ENCODE data around the gene PDE3A.
A peak's percentile ranks its signal among the peaks of the same experiment; 100 is the strongest.
"Not testable (repeated sequence)": the region's sequence is repeated elsewhere in the genome, so short reads cannot be mapped to it uniquely, and the experiment has no call there.

PDE3A gene

DNA sequence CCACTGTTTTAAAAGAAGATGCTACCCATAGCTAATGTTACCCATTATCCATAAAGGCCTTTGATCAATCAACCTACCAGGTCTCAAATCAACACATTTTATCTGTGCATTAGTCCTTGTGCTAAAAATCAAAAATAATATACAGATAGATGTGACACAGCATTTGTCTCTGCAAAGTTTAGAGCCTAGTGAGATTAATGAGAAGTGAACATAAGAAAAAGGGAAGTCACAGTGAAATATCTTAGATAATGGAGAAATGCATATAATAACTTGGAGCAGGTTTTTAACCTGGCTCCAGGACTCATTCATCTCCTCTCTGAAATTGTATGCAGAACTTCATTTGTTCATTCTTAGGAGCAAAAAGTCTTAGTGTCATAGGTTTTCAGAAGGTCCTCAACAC, 7.2 kb downstream of the PDE3A start:
- DNase-seq: no peak

DNA sequence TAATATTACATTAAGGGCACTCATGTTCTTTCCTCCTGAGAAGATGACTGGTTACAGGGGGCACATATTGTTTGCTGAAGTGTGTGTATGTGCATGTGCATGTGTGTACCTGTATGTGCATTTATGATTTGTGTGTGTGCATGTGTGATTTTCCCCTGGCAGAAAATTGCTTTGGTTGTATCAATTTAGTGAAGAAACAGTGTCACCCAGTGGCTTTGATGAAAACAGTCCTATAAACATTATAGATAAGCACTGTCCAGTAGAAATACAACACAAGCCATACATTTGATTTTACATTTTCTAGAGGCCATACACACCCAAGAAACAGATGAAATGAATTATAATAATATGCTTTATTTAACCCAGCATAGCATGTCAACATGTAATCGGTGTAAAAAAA, 8.6 kb downstream of the PDE3A start:
- DNase-seq: no peak

DNA sequence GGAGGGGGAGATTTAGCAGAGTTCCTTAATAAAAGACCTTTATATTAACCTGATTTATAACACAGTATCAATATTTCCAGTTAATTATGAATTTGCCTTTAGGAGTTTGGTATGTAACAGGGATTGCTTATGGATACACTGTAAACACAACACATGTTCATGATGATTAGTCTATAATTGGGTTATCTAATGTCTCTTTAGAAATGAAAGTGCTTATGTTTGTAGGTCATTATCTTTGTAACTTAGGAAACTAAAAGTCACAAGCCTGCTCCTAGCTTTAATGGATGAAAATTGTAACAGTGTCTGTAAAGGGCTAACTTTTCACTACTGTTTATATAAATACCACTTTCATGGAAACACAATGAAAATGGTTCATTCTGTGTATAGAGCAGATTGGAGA, 9.4 kb downstream of the PDE3A start:
- no peak for DNase-seq

- no peak for DNase-seq
Measured at GRCh38 chr12:20382117-20382516, 13.8 kb downstream of the PDE3A start.

- no peak for DNase-seq
Measured at GRCh38 chr12:20383612-20384011, 15.3 kb downstream of the PDE3A start.

GRCh38 chr12:20384836-20385235, 16.5 kb downstream of the PDE3A start:
- not testable (repeated sequence) for DNase-seq

GRCh38 chr12:20390846-20391245, 22.5 kb downstream of the PDE3A start:
- DNase-seq: no peak

DNA sequence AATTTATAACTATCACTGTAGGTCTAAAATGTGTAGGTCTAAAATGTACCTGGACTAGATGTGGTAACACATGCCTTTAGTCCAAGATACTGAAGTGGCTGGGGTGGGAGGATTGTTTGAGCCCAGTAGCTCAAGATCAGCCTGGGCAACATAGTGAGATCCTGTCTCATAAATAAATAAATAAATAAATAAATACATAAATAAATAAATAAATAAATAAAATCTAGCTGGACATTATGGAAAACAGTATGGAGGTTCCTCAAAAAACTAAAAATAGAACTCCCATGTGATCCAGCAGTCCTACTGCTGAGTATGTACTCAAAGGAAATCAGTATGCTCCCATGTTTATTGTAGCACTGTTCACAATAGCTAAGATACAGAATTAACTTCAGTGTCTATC, 24.0 kb downstream of the PDE3A start:
- no peak for DNase-seq

DNA sequence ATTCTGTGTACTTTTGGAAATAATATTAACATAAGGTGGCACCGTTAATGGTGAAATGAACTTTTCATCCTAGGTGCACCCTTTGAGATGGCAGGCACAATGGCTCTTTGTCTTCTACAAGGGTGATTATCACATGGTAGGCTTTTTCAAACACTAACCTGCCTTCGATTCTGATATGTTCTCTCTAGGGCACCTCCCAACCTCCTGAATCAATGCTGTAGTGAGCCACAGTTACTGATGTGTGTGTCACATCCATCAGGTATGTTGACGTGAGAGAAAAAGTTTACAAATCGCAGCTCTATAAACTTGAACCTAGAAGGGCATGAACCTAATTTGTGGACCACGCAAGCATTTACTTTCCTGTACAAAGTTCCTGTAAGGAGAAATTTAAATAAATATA, 25.4 kb downstream of the PDE3A start:
- DNase-seq: no peak

- DNase-seq: no peak
Measured at GRCh38 chr12:20395791-20396550, 27.6 kb downstream of the PDE3A start.

GRCh38 chr12:20398686-20399085, 30.3 kb downstream of the PDE3A start:
- no peak for DNase-seq

- no peak for DNase-seq
Measured at GRCh38 chr12:20400003-20400402, 31.7 kb downstream of the PDE3A start.

DNA sequence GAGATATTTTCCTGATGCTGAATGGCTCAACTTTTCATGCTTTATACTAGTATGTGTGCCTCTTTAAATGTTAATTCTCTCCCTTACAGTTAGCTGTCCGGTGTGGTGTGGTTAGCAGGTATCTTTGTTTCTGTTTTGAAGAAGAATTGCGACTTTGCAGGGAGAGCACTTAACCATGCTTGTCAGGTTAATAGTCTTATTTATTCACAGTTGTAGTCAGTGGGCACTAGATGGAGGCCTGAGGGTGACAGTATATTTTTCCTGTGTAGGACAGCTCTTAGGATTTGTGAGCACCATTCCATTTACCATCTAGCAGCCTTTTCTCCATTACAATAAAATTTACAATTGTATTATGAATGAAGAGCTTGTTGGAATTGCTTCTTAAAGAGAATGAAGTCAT, 34.9 kb downstream of the PDE3A start:
- no peak for DNase-seq

DNA sequence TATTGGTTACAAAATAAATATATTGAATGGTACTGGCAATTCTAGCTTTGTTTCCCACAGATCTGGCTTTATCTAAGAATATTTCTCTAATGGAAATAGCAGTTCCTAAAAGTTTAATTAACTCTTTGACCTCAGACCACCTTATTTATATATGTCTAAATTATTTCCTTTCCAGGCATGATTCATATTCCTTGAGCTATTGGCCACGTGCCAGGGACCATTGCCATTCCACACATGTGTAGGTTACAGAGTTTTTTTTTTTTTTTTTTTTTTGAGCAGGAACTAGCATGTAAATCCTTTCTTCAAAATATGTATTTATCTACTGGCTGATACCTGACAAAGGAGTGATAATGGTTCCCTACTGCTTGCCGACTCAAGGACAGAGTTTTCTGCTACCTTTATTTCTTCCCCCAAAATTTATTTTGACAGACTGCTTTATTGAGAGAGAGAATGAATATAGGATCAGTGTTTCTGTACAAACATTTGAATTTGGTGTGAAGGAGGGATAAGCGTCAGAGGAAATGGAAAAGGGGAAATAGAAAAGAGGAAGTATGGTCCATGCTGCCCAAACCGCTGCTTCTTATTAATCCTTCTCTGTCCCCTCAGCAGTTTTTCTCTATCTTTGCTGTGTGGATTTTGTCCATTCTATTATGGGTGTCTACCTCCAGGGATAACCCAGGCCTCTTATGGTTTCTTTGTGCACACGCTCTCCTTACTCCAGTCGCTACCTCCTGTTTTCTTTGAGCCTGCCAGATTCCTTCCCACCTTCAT, 36.4 kb downstream of the PDE3A start:
- DNase-seq: no peak

GRCh38 chr12:20409607-20410377, 41.5 kb downstream of the PDE3A start:
- DNase-seq: no peak

DNA sequence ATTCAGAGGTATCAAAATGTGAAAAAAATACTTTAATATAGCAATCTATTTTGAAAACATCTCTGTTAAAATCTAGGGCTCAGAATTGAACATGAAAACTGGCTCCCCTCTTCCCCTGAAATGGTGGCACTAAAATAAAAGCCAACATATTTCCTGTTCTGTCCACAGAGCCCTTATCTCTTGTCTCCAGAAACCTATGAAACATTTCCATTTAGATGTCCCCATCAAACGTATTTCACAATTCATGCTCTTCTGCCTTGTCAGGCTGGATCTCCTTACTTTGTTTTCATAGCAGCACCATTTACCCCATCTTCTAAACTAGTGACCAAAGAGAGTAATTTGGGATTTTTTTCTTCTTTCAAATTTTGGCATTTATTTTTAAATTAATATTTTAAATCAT, 42.4 kb downstream of the PDE3A start:
- DNase-seq: no peak

GRCh38 chr12:20411345-20411744, 43.0 kb downstream of the PDE3A start:
- DNase-seq: no peak

- peak; percentile 86 for DNase-seq
Measured at GRCh38 chr12:20415028-20415427, 46.7 kb downstream of the PDE3A start.

GRCh38 chr12:20415641-20416040, 47.3 kb downstream of the PDE3A start:
- DNase-seq: no peak

DNA sequence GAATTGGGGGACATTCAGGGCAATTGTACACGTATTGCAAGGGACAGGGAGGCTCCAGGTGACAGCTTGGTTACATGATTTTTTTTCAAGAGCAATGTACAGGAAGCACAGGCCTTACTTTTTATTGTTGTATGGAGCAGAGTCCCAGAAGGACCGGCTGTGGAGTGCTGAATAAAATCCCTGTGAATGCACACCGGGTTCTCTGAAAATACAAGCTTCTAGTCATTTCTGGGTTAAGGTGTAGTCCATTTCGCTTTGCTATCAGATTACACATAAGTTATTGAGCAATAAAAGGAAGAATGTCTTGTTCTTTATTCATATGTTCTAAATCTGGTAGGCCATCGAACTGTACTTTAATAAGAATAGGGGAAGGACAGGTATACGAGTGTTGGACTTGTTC, 52.2 kb downstream of the PDE3A start:
- no peak for DNase-seq

DNA sequence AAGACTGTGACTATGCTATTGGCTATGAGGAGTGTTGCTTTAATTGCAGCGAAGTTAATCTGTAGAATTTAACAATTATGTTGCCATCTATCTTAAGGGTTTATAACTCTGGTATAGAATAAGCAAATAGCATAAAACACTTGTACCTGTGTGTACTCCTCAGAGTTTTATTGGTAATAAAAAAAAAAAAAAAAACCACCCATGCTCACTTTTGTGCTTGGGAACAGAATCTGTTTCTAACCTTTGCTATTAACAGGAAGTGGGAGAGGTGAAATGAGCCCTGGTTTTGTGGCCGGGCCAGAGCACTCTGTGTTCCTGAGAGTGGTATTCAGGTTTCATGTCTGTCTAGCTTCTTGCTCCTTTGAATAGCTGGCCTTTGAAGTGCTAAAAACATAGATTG, 53.1 kb downstream of the PDE3A start:
- no peak for DNase-seq

DNA sequence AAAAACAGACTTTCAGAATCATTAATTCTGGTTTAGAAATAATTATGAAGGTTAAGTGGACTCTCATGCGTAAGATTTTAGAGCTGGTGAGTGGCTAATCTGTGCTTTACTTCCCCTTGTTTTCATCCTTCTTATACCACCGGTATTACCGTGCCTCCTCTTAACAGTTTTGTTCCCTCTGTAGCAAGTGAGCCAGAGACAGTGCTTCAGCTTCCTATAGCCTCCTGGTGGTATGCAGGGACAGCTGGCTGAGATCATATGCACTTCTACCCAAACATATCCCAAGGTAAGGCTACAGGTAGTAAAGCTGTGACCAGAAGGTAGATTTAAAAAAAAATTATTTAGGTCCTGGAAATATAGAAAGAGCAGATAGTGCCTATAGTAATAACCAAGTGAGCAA, 55.2 kb downstream of the PDE3A start:
- DNase-seq: no peak

DNA sequence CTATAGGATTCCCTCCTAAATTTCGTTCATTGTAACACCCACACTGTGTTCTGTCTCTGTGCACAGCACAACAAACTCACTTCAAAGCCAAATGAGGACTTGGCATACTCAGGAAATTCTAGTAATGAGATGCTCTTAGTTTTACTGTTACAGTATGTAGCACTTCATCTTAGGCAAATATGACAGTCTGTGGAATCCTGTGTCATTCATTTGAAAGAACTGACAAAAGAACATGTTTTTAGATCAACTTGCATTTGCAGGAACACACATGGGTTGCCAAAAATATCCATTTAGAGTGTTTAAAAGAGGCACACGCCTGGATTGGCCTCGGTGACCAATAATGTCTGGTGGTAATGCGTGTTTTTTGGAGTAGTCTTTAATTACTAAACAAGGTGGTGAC, 56.5 kb downstream of the PDE3A start:
- DNase-seq: no peak

DNA sequence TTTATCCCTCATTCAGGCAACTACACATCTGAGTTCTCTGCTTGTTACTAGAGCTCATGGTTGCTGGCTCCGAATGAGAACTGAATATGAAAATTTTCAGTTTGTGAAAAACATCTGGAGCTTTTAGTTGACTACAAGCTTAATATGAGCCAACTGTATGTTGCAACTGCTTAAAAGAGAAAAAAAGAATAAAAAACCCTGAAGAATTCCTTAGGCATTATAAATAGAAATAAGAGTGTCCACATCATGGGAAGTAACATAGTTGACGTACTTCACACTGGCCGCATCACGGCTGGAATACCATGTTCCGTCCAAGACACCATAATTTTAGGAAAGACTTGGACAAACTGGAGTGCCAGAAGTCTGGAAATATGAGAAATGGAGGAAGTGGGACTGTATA, 57.9 kb downstream of the PDE3A start:
- DNase-seq: no peak

Data from NCI-H1694 treated with DMSO at 0.1 percent for 48 hours (cell line).